IPS-15b (cell line): ENCODE results near the gene MET.

Source experiments
- H3K27me3 ChIP-seq: one replicate; pipeline ENCODE4 v1.6.1; 2013; ENCODE audit warnings: low read length; ENCODE audit not compliant: control insufficient read depth, insufficient read depth
- H3K36me3 ChIP-seq: one replicate; pipeline ENCODE4 v1.6.1; 2013; ENCODE audit warnings: low read length; ENCODE audit not compliant: control insufficient read depth, insufficient read depth
- H3K4me1 ChIP-seq: one replicate; pipeline ENCODE4 v1.6.1; 2013; ENCODE audit warnings: mild to moderate bottlenecking, low read length; ENCODE audit not compliant: control insufficient read depth, insufficient read depth
- H3K4me3 ChIP-seq: one replicate; pipeline ENCODE4 v1.5.1; 2013; ENCODE audit warnings: low read depth, low read length
- H3K9ac ChIP-seq: one replicate; pipeline ENCODE4 v1.6.1; 2013; ENCODE audit warnings: low read depth, mild to moderate bottlenecking, low read length
- H3K9me3 ChIP-seq: one replicate; pipeline ENCODE4 v1.6.1; 2013; ENCODE audit warnings: mild to moderate bottlenecking, low read length; ENCODE audit not compliant: control insufficient read depth, insufficient read depth

The MET gene

DNA sequence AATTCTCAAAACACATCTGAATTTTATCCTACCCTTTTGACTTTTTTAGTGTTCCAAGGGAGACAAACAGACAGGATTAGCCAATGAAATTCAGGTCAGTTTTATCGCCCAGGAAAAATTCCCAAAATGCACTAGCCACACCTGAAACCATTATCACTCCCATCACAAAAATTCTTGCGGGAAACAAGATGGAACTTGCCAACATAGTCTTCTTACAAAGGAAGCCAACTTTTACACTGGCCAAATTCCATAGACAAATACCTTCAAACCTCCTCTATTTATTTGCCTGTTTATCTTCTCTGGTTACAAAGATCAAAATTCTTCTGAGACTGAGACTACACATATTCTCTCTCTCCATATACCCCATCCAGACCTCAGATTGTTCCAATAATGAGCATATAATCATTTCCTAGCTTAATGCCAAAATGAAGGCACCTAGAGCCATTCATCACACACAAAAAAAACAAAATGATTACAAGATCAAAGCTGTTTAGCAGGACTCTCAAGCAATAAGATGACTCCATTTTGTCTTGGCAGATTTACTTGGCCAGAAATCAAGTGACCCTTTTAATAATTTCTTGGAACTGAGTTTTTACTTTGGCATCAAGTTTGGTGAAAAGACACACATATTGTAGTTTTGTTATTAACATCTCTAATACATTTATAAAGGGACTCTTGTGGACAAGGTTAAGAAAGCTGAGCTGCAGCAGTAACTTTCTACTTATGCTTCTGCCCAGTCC lies 30.2 kb downstream of the MET start:
- Histone ChIP-seq H3K4me1 (peaks cover 2% of the 10 kb centered on the region), H3K9me3 (no peaks in the 10 kb centered on the region), H3K4me3 (no peak overlapping the region)

DNA sequence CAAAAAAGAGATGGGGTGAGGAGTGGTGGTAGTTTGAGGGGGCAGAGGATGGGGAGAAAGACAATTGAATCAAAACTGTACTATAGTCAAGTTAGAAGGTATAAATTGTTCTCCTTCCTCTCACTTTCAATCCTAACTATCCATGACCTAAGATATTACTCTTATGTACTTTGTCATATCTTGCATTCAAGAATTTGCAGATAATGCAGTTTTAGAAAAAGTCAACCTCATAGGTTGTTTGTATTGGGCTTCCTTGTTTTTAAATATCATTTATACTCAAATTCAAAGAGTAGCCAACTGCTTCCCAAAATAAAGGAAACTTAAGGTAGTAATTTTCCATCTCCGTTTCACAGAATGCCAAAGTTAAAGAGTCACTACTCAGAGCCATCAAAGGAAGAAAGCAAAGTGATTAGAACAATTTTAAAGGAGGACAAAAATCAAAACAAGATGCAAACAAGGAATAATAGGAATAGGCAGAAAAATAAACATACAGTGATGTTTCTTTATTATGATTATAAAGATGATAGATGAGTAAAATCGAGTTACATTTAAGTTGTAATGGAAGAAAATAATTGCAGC lies 32.7 kb downstream of the MET start:
- Histone ChIP-seq H3K36me3 (no peaks in the 10 kb centered on the region), H3K4me3 (no peak overlapping the region), H3K4me1 (peaks cover 7% of the 10 kb centered on the region), H3K9ac (no peak overlapping the region), H3K27me3 (no peaks in the 10 kb centered on the region), H3K9me3 (no peaks in the 10 kb centered on the region)

More for the DNA sequence above, 30.2 kb downstream of the MET start:
- H3K27me3 ChIP-seq: no peaks in the 10 kb centered on the region
- H3K36me3 ChIP-seq: no peaks in the 10 kb centered on the region
- no peak overlapping the region for H3K9ac ChIP-seq

DNA sequence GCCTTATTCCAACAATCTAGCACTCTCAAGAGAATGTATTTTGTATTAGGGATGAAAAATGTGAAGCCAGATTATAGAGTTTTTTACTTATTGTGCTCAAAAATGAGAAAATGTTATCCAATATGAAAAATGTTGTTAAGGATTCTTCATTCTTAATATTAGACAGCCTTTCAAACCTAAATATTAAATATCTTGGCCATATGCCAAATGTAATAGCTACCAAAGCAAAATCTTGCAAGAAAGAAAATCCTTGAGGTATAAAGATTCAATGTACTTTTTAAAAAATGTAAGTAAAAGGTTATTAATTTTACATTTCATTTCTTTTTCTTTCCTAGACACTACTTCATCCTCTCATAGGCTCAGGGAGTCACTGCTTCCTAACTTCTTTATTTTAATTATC lies 33.4 kb downstream of the MET start:
- Histone ChIP-seq H3K36me3 (no peaks in the 10 kb centered on the region), H3K9me3 (no peaks in the 10 kb centered on the region), H3K9ac (no peak overlapping the region), H3K4me3 (no peak overlapping the region), H3K4me1 (peaks cover 7% of the 10 kb centered on the region), H3K27me3 (no peaks in the 10 kb centered on the region)

DNA sequence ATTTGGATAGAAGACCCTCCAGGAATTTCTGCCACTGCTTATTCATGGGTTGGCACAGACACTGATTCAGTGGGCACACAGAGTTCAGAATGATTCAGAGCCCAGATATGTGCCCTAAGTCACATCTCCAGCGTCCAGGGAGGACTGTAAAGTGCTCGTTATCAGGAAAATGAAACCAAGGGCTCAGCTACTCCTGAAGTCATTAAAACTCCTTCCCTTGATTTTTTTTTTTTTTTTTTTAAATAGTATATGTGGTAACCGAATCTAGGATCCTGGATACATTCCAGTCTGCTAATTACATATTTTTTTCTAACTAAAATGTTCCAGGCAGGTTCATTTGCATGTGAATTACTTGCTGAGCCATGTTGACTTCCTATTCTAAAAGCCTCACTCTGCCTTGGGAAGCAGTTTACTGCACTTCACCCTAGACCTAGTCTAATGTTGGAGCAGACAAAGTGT lies 34.7 kb downstream of the MET start:
- Histone ChIP-seq H3K9me3 (no peaks in the 10 kb centered on the region), H3K9ac (no peak overlapping the region), H3K27me3 (no peaks in the 10 kb centered on the region), H3K4me1 (peaks cover 7% of the 10 kb centered on the region), H3K36me3 (no peaks in the 10 kb centered on the region), H3K4me3 (no peak overlapping the region)

DNA sequence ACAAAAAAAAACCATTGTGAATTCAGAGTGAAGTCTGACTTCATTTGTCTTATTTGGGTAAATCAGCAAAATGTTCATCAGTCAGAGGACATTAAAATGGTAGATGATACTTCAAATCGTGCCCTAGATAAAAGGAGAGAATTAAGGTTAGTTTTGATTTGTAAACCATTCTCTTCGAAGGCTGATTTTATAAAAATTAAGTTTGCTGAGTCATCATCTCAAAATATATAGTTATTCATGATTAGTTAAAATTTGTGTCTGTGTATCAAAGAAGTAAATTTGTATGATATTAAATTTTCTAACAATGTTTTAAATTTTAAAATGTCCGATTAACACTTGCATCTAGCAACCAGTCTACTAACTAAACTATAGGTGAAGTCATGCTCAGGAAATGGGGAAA lies 35.3 kb downstream of the MET start:
- peaks cover 7% of the 10 kb centered on the region for H3K4me1 ChIP-seq

DNA sequence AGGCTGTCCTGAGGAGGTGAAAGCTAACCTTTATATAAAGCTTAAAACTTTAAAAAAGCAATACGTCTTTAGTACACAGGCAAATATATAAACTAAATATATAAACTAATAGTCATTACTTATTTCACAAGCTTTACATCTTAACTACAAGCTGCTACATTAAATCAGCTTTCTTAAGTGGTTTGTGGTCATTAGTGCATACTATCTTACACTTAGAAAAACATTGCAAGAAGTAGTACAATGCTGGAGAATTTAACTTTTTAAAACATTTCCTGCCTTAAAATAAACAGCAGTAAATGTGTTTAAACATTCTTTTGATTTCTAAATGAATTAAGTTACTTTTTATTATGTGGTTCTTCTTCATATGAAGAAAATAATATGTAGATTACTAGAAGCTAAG lies 36.3 kb downstream of the MET start:
- Histone ChIP-seq H3K9me3 (no peaks in the 10 kb centered on the region), H3K9ac (no peak overlapping the region), H3K4me3 (no peak overlapping the region), H3K4me1 (peaks cover 7% of the 10 kb centered on the region), H3K36me3 (no peaks in the 10 kb centered on the region), H3K27me3 (no peaks in the 10 kb centered on the region)

More for the DNA sequence above, 35.3 kb downstream of the MET start:
- Histone ChIP-seq H3K9ac (no peak overlapping the region), H3K4me3 (no peak overlapping the region), H3K36me3 (no peaks in the 10 kb centered on the region), H3K9me3 (no peaks in the 10 kb centered on the region), H3K27me3 (no peaks in the 10 kb centered on the region)

DNA sequence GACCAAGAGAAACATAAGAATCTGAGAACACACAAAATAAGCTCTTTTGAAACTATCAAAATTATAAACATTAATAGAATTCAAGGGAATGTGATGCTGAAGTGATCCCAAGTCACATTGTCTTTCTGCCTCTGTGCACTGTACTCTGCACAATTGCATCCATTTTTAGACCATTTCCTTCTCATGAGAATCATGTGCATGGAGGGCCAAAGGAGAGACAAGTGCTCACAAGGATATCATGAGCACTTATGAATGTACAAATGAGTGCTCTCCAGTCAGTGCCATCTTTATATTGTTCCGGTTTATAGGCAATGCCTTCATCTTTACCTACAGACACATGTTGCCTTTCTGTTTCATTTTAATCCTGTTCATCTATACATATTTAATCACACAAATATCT lies 36.9 kb downstream of the MET start:
- Histone ChIP-seq H3K9me3 (no peaks in the 10 kb centered on the region), H3K4me3 (no peak overlapping the region), H3K9ac (no peak overlapping the region), H3K27me3 (no peaks in the 10 kb centered on the region), H3K36me3 (no peaks in the 10 kb centered on the region), H3K4me1 (peaks cover 7% of the 10 kb centered on the region)

DNA sequence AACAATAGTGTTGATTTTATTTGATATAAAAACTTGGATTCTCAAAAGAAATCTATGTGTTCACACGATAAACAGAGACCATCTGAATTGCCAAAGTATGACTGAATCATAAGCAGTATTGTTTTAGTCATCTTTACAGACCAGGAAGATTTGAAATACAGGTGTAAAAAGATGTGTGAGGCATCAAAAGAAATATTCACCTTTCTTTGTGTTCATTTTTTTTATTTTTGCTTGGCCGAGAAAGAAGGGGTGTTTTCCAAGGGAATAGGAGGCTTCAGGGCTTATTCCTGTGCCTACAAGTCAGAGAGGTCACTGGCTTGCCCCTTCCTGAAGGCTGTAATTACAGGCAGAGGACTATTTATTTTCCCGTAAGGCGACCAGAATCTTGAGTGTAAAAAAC lies 37.3 kb downstream of the MET start:
- Histone ChIP-seq H3K27me3 (no peaks in the 10 kb centered on the region), H3K4me3 (no peak overlapping the region), H3K4me1 (peaks cover 7% of the 10 kb centered on the region), H3K36me3 (no peaks in the 10 kb centered on the region), H3K9ac (no peak overlapping the region), H3K9me3 (no peaks in the 10 kb centered on the region)

DNA sequence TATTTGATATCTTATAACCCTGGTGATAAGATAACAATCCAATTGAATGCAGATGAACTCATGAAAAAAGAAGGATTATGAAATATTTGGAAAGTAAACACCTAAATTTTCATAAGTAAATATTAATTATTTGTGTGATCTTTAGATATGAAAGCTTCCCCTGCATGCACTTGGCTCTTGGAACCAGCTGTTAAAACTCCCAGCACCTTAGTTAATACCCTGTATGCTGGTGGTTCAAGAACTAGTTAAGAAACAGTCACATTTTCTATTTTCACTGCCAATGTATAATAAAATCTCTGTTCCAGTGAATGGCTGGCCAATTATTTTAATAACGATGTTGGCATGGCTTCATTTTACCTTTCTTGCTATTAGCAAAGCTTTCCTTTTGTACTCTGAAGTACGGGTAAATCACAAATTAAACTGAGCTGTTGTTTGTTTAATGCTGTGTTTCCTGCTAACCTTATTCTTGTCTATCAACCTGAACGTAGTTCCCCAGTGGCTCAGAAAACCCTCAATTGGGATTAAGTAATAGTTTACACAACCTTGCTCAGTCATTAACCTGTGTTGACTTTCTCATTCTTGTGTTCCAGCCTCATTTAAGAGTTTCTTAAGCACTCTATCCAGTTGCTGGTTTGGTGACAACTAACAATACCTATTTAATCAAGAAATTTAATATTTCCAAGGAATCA lies 38.9 kb downstream of the MET start:
- Histone ChIP-seq H3K9me3 (no peaks in the 10 kb centered on the region), H3K4me1 (peaks cover 7% of the 10 kb centered on the region), H3K27me3 (no peaks in the 10 kb centered on the region), H3K4me3 (no peak overlapping the region), H3K9ac (no peak overlapping the region), H3K36me3 (no peaks in the 10 kb centered on the region)

DNA sequence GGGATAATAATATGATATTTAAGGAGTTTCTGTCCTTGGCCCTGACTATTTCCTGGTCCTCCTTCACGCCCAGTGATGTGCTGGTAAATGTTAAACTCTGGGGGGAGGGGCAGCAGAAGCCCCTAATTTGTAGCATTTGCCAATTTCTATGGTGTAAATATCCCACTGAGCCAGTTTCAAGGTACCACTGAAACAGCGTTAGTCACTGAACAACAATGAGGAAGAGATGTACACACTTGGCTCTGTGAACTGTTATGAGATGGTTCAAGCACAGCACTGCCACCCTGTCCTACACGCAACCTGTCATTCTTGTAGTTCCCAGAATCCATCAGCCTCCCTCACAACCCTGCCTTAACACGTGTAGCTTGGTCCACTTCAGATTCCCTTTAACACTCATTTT lies 39.8 kb downstream of the MET start:
- no peaks in the 10 kb centered on the region for H3K27me3 ChIP-seq
- no peak overlapping the region for H3K9ac ChIP-seq
- no peak overlapping the region for H3K4me3 ChIP-seq
- peaks cover 7% of the 10 kb centered on the region for H3K4me1 ChIP-seq
- no peaks in the 10 kb centered on the region for H3K9me3 ChIP-seq
- H3K36me3 ChIP-seq: no peaks in the 10 kb centered on the region

DNA sequence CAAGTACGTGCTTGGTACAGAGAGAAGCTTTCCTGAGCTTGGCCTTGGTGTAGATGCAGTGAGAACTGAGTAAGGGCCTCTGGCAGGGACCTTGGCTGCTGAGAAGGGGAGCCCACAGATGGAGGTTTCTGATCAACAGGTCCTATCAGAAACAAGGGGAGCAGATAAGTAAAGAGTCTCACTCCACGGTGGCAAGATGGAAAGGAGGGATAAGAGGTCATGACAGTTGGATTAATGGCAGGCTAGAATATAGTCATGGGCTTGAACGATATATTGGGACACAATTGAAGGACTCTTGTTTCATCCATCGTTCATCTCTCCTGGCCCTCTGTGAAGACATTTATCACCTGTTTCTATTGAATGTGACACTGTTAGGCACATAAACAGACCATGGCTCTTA lies 41.5 kb downstream of the MET start:
- no peaks in the 10 kb centered on the region for H3K36me3 ChIP-seq
- H3K27me3 ChIP-seq: no peaks in the 10 kb centered on the region
- no peaks in the 10 kb centered on the region for H3K9me3 ChIP-seq
- H3K4me1 ChIP-seq: no peaks in the 10 kb centered on the region
- H3K4me3 ChIP-seq: no peak overlapping the region
- no peak overlapping the region for H3K9ac ChIP-seq

DNA sequence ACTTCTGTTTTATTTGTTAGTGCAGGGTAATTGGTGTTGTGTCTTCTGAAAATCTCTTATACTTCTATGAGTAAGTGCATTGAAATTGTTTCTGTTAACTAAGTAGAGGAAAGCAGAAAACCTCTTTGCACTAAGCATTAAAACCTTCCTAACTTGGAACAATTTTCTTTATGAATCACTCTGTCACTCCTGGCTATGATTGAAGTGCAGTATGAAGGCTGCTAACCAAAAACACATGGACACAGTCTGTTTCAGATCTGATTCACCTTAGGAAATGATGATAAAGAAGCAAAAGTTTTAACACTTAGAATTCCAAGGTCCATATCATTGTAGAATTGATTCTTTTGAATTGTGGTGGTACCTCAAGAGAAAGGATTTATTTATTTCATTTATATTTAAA lies 41.9 kb downstream of the MET start:
- Histone ChIP-seq H3K4me3 (no peak overlapping the region), H3K36me3 (no peaks in the 10 kb centered on the region), H3K9me3 (no peaks in the 10 kb centered on the region), H3K4me1 (no peaks in the 10 kb centered on the region), H3K27me3 (no peaks in the 10 kb centered on the region), H3K9ac (no peak overlapping the region)
